Immature natural killer cell (primary cell): ENCODE measurements around the gene DSCAML1. TPM values are rescaled to one million over a fixed set of nuclear protein-coding genes. Genes with fewer than 3 reads are reported as not detected.

Source experiments
- DNase-seq, 3 donors: peaks; one replicate each; pipeline ENCODE4 v3.0.0; 2022; ENCODE audit warnings: mixed read lengths in 1 of 3
- H3K27ac Mint-ChIP-seq, 6 donors: one replicate each; pipeline ENCODE4 v1.8.0; 2020; ENCODE audit warnings: mixed read lengths in 6 of 6, mild to moderate bottlenecking in 5 of 6, inconsistent platforms in 4 of 6, moderate library complexity in 3 of 6
- H3K27me3 Mint-ChIP-seq, 3 donors: one replicate each; pipeline ENCODE4 v1.8.0; 2020 to 2021; ENCODE audit warnings: low read depth in 3 of 3, mild to moderate bottlenecking in 3 of 3, mixed read lengths in 3 of 3, moderate library complexity in 3 of 3, inconsistent platforms in 1 of 3
- H3K36me3 Mint-ChIP-seq, 3 donors: one replicate each; pipeline ENCODE4 v1.8.0; 2020; ENCODE audit warnings: mixed read lengths in 3 of 3, inconsistent platforms in 2 of 3, mild to moderate bottlenecking in 2 of 3
- H3K4me1 Mint-ChIP-seq, 2 donors: one replicate each; pipeline ENCODE4 v1.8.0; 2020; ENCODE audit warnings: inconsistent platforms in 2 of 2, mild to moderate bottlenecking in 2 of 2, mixed read lengths in 2 of 2, moderate library complexity in 1 of 2
- H3K4me3 Mint-ChIP-seq, 5 donors: one replicate each; pipeline ENCODE4 v1.8.0; 2020; ENCODE audit warnings: mild to moderate bottlenecking in 5 of 5, mixed read lengths in 5 of 5, inconsistent platforms in 3 of 5, moderate library complexity in 3 of 5
- H3K9me3 Mint-ChIP-seq, 6 donors: one replicate each; pipeline ENCODE4 v1.8.0; 2020; ENCODE audit warnings: mild to moderate bottlenecking in 6 of 6, mixed read lengths in 6 of 6, inconsistent platforms in 4 of 6, moderate library complexity in 3 of 6
- polyA plus RNA-seq, 3 donors: library from polyadenylated mRNA; unstranded; fragments of 300-500 nt; fragmentation: Illumina TruSeq; gene quantifications; one replicate each; pipeline ENCODE4 v1.2.3, GENCODE V29; 2021

DSCAML1 gene
- polyA plus RNA-seq, 3 donors from 2014 or later: not detected

DNA sequence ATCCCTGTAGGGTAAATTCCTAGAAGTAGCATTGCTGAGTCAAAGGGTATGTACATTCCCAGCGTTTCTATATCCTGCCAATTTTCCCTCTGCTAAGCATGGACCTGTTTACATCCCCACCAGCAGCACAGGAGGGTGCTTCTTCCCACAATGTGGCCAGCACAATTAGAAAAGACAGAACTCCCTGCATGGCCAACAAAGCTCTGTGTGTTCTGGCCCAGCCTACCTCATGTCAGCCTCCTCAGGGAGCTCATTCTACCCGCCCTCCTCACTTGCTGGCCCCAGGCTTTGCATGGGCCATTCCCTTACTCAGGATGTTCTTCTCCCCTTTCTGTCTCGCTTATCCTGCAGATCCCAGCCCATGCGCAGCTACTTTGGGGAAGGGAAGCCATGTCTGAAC, 186.1 kb downstream of the DSCAML1 start:
- H3K4me3 Mint-ChIP-seq: no peak overlapping the region
- H3K27me3 Mint-ChIP-seq: peaks cover 3 to 6% (median 4%) of the 10 kb centered on the region in 3 donors
- H3K27ac Mint-ChIP-seq: no peak overlapping the region
- no peaks in the 10 kb centered on the region for H3K4me1 Mint-ChIP-seq
- no peaks in the 10 kb centered on the region for H3K9me3 Mint-ChIP-seq
- no peak for DNase-seq
- H3K36me3 Mint-ChIP-seq: no peaks in the 10 kb centered on the region

DNA sequence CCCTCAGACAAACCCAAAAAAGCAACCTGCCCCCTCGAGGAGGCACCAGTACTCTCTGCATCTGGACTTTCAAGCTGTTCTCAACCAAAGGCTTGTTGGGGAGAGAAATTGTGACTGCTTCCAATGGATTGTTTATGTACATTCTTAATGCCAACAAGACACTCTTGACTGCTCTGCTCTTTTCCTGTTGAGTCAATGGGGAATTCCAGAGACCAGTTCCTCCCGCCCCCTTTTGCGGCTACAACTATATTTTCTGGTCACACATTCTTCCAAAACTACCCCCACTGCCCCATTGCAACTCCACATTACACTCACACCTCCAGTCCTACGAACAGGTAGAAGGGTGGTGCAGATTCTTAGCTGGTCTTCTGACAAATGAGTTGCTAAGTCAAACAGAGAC, 187.0 kb downstream of the DSCAML1 start:
- Mint-ChIP-seq H3K4me3 (no peak overlapping the region), H3K9me3 (no peaks in the 10 kb centered on the region), H3K36me3 (no peaks in the 10 kb centered on the region), H3K27me3 (peaks cover 3 to 5% (median 4%) of the 10 kb centered on the region in 3 donors), H3K4me1 (no peaks in the 10 kb centered on the region), H3K27ac (no peak overlapping the region)
- DNase-seq: no peak

DNA sequence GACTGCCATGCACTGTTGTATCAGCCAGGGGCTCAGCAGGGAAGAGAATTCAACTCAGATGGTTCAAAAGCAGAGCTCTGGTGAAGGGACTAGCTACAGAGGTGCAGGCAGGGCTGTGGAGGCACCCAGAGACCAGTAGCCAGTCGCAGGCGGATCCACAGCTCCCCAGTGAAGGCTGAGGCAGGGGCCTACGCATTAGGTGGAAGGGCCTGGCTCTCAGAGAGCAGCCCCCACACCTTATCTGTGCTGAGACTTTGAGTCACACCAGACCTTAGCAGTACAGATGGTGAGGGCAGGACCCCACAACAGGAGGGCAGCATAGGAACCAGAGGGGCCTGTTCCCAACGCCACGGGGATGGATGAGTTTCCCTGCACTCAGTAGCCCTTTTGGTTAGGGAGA, 189.6 kb downstream of the DSCAML1 start:
- no peak overlapping the region for H3K4me3 Mint-ChIP-seq
- H3K4me1 Mint-ChIP-seq: no peaks in the 10 kb centered on the region
- peaks cover 0 to 7% (median 2%) of the 10 kb centered on the region in 3 donors for H3K27me3 Mint-ChIP-seq
- no peaks in the 10 kb centered on the region for H3K9me3 Mint-ChIP-seq
- no peak overlapping the region for H3K27ac Mint-ChIP-seq
- no peaks in the 10 kb centered on the region for H3K36me3 Mint-ChIP-seq
- DNase-seq: no peak

DNA sequence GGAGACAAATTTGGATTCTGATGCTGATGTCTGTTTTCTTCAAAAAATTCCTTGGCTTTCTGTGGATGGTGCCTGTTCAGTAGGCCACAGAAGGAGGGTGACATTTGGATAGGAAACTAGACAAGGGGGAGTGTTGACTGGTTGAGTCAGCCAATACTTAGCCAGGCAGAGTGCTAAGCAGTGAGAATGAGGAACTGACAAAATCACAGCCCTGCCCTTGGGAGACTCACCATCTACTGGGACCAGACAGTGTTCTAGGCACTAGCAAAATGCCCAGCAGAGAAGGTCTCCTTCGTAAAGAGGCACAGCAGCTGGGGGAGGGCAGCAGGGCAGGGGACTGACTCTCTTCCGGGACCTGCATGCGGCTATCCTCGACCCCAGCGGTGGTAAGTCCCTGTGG, 190.2 kb downstream of the DSCAML1 start:
- Mint-ChIP-seq H3K27me3 (peaks cover 0 to 7% (median 0%) of the 10 kb centered on the region in 3 donors), H3K4me1 (no peaks in the 10 kb centered on the region), H3K4me3 (no peak overlapping the region), H3K9me3 (no peaks in the 10 kb centered on the region), H3K27ac (no peak overlapping the region), H3K36me3 (no peaks in the 10 kb centered on the region)
- DNase-seq: no peak

DNA sequence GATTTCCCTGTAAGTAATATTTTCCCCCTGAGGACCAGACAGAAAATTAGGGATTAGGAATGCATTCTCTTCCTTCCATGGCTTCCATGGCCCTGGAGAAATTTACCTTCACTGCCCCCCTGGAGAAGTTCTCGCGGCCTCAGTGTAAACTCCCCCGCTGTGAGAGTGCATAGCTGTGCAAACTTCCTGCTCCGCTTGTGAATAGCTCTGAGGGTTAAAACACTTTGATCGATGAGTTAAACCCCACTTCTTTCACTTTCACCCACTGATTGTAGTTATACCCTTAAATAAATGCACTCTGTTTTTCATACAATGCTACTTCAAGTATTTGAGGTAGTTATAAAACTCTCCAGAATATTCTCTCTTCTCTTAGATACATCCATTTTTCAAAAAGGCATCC, 190.8 kb downstream of the DSCAML1 start:
- no peak overlapping the region for H3K4me3 Mint-ChIP-seq
- no peaks in the 10 kb centered on the region for H3K4me1 Mint-ChIP-seq
- no peak overlapping the region for H3K27ac Mint-ChIP-seq
- DNase-seq: no peak
- H3K27me3 Mint-ChIP-seq: peaks cover 0 to 4% (median 0%) of the 10 kb centered on the region in 3 donors
- H3K36me3 Mint-ChIP-seq: no peaks in the 10 kb centered on the region
- H3K9me3 Mint-ChIP-seq: no peaks in the 10 kb centered on the region

DNA sequence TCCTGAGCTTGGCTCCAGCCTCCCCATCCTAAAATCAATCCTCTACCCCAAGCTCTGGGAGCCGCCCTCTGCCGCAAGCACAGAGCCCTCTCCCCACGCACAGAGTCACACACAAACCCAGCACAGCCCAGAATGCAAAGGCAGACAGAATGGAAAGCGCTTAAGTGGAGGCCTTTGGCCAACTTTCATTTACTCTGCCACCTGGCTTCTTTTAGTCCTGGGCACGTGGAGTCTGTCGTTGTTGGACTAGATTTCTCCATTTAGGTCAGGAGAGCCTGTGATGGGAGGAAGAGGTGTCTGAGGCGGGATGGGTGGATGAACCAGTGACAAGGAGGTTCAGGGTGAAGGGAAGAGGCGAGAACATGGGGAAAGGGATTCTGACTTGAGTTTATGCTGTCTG, 191.7 kb downstream of the DSCAML1 start:
- H3K27ac Mint-ChIP-seq: no peak overlapping the region
- no peak overlapping the region for H3K4me3 Mint-ChIP-seq
- no peaks in the 10 kb centered on the region for H3K9me3 Mint-ChIP-seq
- H3K27me3 Mint-ChIP-seq: peaks cover 0 to 4% (median 3%) of the 10 kb centered on the region in 3 donors
- no peaks in the 10 kb centered on the region for H3K4me1 Mint-ChIP-seq
- DNase-seq: no peak
- H3K36me3 Mint-ChIP-seq: no peaks in the 10 kb centered on the region

DNA sequence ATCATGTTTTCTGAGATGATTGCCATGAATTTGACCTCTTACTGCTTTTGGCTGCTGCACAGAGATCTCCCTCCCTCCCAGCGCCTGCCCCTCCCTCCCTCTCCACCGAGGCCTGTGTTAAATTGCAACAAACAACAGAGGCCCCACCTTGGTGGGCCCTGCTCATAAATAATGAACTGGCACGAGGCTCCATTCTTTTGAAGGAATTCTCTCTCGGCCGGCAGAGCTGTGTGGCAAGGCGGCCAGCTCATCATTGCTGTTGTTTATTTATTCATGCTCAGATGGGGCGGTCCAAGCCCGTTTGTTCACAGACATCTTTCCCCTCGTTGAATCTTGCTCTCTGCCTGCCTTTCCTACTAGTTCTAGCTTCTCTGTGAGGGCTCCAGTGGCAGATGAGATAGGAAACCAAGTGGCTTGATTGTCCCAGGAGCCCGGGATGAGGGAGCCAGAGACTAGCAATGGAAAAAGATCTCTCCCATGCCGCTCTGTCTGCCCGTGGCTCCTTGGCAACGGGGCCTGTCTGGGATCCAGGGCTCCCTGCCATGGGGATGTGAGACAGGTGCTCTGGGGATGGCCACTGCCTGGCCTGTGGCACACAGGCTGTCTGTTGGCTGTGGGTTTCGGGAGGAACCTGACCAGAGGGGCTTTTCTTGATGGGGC, 192.6 kb downstream of the DSCAML1 start:
- H3K27ac Mint-ChIP-seq: no peak overlapping the region
- H3K36me3 Mint-ChIP-seq: no peaks in the 10 kb centered on the region
- H3K4me1 Mint-ChIP-seq: no peaks in the 10 kb centered on the region

DNA sequence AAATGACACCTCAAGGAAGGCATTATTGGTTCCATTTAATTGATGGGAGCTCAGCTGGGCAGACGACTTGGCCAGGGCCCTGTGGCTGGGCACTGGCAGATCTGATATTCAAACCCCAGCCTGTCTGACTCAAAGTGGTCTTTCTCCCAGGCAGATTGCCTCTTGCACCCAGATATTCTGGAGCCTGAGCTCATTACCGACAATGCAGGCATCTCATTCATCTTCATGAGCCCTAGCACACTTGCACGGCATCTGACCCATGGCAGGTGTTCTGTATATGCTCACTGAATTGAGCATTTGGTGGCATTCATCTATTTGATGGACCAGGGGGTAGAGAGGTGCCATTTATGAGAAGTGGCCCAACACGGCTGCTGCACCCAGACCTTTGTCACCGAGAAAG, 193.1 kb downstream of the DSCAML1 start:
- no peak for DNase-seq
- Mint-ChIP-seq H3K4me1 (no peaks in the 10 kb centered on the region), H3K4me3 (no peak overlapping the region), H3K27me3 (peaks cover 2 to 7% (median 3%) of the 10 kb centered on the region in 3 donors), H3K36me3 (no peaks in the 10 kb centered on the region), H3K27ac (no peak overlapping the region), H3K9me3 (no peaks in the 10 kb centered on the region)

More for the DNA sequence above, 192.6 kb downstream of the DSCAML1 start:
- Mint-ChIP-seq H3K4me3 (no peak overlapping the region), H3K27me3 (peaks cover 2 to 6% (median 3%) of the 10 kb centered on the region in 3 donors), H3K9me3 (no peaks in the 10 kb centered on the region)
- no peak for DNase-seq

DNA sequence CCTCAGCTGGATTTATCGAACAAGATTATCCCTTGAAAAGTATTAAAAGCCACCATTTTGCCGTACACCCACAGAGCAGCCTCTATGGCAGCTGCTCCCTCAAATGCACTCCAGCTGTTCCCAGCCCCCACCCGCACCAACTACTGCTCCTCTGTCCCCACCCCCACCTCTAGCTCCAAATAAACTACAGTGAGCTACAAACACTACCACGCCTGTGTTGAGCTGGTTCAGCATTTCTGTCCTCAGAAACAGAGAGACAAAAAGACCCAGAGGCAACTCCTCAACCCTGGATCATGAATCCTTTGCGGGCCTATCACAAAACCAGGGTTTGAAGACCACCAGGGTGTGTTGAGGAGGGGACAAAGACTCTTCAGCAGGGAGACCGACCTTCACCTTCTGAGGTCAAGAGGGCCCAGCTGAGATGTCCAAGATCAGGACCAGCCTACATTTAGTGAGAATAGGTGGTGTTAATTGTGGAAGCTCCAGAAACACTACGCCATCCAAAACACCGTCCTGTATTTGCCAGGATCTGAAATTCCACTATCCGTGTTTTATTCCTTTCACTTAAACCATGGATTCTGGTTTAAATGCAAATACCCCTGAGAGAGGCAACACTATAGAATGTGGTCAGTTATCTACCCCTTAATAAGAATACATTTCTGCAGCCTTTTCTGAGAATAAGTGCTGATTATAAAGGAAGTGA, 195.9 kb downstream of the DSCAML1 start:
- H3K9me3 Mint-ChIP-seq: no peaks in the 10 kb centered on the region
- H3K27ac Mint-ChIP-seq: no peak overlapping the region
- no peak for DNase-seq
- no peaks in the 10 kb centered on the region for H3K4me1 Mint-ChIP-seq
- H3K4me3 Mint-ChIP-seq: no peak overlapping the region
- no peaks in the 10 kb centered on the region for H3K36me3 Mint-ChIP-seq
- peaks cover 3 to 13% (median 7%) of the 10 kb centered on the region in 3 donors for H3K27me3 Mint-ChIP-seq

DNA sequence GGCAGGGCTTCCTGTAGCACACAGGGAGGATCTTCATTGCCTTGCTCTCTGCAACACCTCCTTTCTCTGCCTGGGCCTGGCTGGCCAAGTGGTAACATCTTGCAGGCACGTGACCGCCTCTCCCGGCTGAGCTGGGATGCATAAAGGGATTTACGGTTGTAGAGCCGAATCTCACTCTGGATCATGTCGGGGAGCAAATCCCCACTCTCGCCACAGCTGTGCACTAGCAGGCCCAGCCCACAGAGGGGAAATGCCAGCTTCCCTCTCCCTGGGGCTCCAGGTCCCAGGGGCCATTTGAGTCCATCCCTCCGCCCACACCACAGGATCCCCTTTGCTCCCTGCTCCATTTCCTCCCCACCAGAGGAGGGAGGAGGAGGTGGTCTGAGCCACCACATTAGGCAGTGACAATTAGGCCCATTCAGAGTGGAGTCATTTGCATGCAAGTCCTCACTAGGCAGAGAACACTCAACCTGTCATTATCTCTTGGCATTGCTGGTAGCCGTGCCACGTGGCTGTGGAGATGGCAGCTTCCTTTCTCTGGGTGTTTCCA, 196.7 kb downstream of the DSCAML1 start:
- Mint-ChIP-seq H3K4me3 (no peak overlapping the region), H3K9me3 (no peaks in the 10 kb centered on the region), H3K36me3 (no peaks in the 10 kb centered on the region), H3K27me3 (peaks cover 3 to 14% (median 5%) of the 10 kb centered on the region in 3 donors), H3K4me1 (no peaks in the 10 kb centered on the region), H3K27ac (no peak overlapping the region)
- DNase-seq: no peak

DNA sequence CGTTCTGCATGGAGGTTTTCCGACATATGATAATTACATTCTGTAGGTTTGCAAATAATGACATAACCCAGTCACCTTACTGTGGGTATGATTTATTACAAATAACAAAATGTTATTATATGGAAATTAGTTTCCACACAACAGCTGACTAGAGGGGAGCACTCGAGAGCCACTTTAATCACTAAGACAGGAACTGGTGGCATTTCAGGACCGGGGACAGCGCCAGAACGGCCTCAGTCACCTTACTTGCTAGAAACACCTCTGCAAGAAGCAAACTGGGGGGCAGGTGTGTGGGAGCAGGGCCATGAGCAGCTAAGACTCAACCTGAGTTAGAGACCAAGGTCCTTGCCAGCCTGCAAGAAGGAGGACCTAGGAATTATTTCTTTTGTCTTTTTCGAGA, 199.9 kb downstream of the DSCAML1 start:
- no peak overlapping the region for H3K27ac Mint-ChIP-seq
- H3K9me3 Mint-ChIP-seq: no peaks in the 10 kb centered on the region
- no peaks in the 10 kb centered on the region for H3K36me3 Mint-ChIP-seq
- DNase-seq: peak in 2 of 3 donors; percentile 3 to 4
- H3K4me1 Mint-ChIP-seq: no peaks in the 10 kb centered on the region
- H3K4me3 Mint-ChIP-seq: no peak overlapping the region
- H3K27me3 Mint-ChIP-seq: peaks cover 3 to 17% (median 4%) of the 10 kb centered on the region in 3 donors

DNA sequence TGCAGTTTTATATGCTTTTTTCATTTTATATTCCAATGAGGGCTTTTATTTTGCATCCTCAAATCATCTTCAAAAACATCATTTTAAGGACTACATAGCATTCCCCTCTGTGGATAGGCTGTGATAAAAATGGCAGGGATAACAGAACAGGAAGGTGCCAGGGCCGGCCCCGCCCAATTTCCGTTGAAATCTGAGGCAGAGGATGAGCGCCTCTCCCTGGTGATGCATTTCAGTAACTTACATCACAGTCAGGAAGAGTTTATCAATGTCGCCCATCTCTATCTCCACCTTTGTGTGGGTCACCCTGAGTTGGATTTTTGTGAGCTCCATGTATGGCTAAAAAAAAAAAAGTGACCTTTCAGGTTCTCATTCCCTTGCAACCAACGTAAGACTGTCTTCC, 201.6 kb downstream of the DSCAML1 start:
- Mint-ChIP-seq H3K4me3 (no peak overlapping the region), H3K27ac (no peak overlapping the region), H3K9me3 (no peaks in the 10 kb centered on the region), H3K27me3 (peaks cover 3 to 17% (median 4%) of the 10 kb centered on the region in 3 donors), H3K4me1 (no peaks in the 10 kb centered on the region), H3K36me3 (no peaks in the 10 kb centered on the region)
- no peak for DNase-seq

DNA sequence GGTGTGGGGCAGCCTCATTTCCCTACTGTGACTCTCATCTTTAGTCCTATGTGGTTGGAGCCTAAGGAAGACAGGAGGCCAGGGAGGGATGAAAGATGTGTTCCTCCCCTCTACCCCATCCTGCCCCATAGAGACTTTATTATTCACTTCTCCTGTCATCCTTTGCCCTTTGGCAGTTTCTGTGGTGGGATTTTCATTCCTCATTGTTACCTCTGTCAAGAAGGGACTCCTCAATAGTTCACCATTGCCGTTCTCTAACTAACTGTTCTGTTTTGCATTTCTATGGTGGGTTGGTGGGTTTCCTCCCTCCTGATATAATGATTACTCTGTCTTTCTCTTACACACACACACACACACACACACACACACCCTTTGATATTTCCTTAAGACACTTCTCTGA, 202.3 kb downstream of the DSCAML1 start:
- H3K9me3 Mint-ChIP-seq: no peaks in the 10 kb centered on the region
- no peak overlapping the region for H3K27ac Mint-ChIP-seq
- H3K27me3 Mint-ChIP-seq: peaks cover 3 to 15% (median 3%) of the 10 kb centered on the region in 3 donors
- DNase-seq: no peak
- no peak overlapping the region for H3K4me3 Mint-ChIP-seq
- H3K4me1 Mint-ChIP-seq: no peaks in the 10 kb centered on the region
- no peaks in the 10 kb centered on the region for H3K36me3 Mint-ChIP-seq

DNA sequence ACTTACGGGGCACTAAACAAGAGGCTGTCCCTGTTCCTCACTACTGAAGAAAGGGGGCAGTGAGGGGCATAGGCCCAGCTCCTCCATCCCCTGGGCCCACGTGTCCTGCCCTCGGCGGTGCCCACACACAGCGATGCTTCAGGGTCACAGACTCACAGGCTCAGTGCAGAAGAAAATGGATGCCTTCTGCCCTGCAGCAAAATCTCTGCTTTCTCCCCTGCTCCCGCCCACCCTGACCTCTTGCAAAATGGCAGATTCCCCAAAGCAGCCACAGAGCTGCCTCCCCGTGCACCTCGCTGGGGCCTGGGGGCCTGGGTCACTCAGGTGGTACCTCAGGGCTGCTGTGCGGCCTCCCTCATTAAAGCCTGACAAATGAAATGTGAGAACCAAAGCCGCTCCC, 204.0 kb downstream of the DSCAML1 start:
- Mint-ChIP-seq H3K27ac (no peak overlapping the region), H3K4me3 (no peak overlapping the region), H3K9me3 (no peaks in the 10 kb centered on the region), H3K36me3 (no peaks in the 10 kb centered on the region), H3K4me1 (no peaks in the 10 kb centered on the region), H3K27me3 (peaks cover 0 to 10% (median 3%) of the 10 kb centered on the region in 3 donors)
- DNase-seq: no peak
